GM20000 (cell line): ENCODE results near the gene PWWP2B.
"Not testable (repeated sequence)": the region's sequence is repeated elsewhere in the genome, so short reads cannot be mapped to it uniquely, and the experiment has no call there.

Source experiments
- DNase-seq: peaks from one replicate; pipeline ENCODE4 v3.0.0; 2012; ENCODE audit warnings: low spot score
- CTCF ChIP-seq: IDR thresholded peaks from 2 replicates; pipeline ENCODE4 v1.5.1; 2012; ENCODE audit warnings: mild to moderate bottlenecking, control low read depth; ENCODE audit errors: extremely low read depth, missing control alignments

PWWP2B gene

GRCh38 chr10:132383101-132383500 is 13.9 kb upstream of the PWWP2B start:
- TF ChIP-seq CTCF, result no peak
- no peak for DNase-seq

- DNase-seq, result no peak
- no peak for TF ChIP-seq CTCF
These were observed 13.2 kb upstream of the PWWP2B start for GRCh38 chr10:132383751-132384196.

GRCh38 chr10:132384618-132385388 is 12.2 kb upstream of the PWWP2B start:
- no peak for DNase-seq

GRCh38 chr10:132385389-132385667 is 11.7 kb upstream of the PWWP2B start:
- no peak for DNase-seq

More at GRCh38 chr10:132384618-132385388, 12.2 kb upstream of the PWWP2B start:
- no peak for TF ChIP-seq CTCF

GRCh38 chr10:132385721-132386418 is 11.1 kb upstream of the PWWP2B start:
- no peak for TF ChIP-seq CTCF
- no peak for DNase-seq

More at GRCh38 chr10:132385389-132385667, 11.7 kb upstream of the PWWP2B start:
- no peak for TF ChIP-seq CTCF

GRCh38 chr10:132386419-132386831 is 10.6 kb upstream of the PWWP2B start:
- no peak for DNase-seq
- TF ChIP-seq CTCF, result no peak

- not testable (repeated sequence) for DNase-seq
These were observed 10.1 kb upstream of the PWWP2B start for GRCh38 chr10:132386896-132387295.

GRCh38 chr10:132387764-132388210 is 9.2 kb upstream of the PWWP2B start:
- DNase-seq, result peak; percentile 94
- peak; percentile 68 for TF ChIP-seq CTCF
